GM06990 (cell line): ENCODE results near the gene TPP2.

Experiments
- DNase-seq: peaks from one replicate; pipeline ENCODE4 v3.0.0-alpha.2; 2011; ENCODE audit not compliant: insufficient read length; ENCODE audit errors: extremely low read depth
- H3K27me3 ChIP-seq: replicated peaks from 2 replicates; pipeline ENCODE4 v1.6.0; 2011; ENCODE audit warnings: low read length; ENCODE audit not compliant: control insufficient read depth, insufficient read depth
- H3K36me3 ChIP-seq: 2 replicates; pipeline ENCODE4 v1.5.1; 2011; ENCODE audit warnings: low read length; ENCODE audit not compliant: control insufficient read depth, insufficient read depth
- H3K4me3 ChIP-seq: replicated peaks from 2 replicates; pipeline ENCODE4 v1.5.1; 2011; ENCODE audit warnings: low read depth, mild to moderate bottlenecking, control low read depth, low read length
- TF ChIP-seq, protein P1 (sequence below): IDR thresholded peaks from 2 replicates; pipeline ENCODE4 v1.5.1; 2011; ENCODE audit warnings: low read length, control low read depth, mild to moderate bottlenecking, inconsistent platforms; ENCODE audit not compliant: insufficient read depth, poor library complexity, severe bottlenecking

TPP2 gene

GRCh38 chr13:102670130-102670529 is 73.3 kb downstream of the TPP2 start:
- Histone ChIP-seq H3K36me3 (peaks cover 23% of the 10 kb centered on the region), H3K27me3 (no peaks in the 10 kb centered on the region), H3K4me3 (no peak overlapping the region)
- no peak for DNase-seq
- TF ChIP-seq, protein P1, sequence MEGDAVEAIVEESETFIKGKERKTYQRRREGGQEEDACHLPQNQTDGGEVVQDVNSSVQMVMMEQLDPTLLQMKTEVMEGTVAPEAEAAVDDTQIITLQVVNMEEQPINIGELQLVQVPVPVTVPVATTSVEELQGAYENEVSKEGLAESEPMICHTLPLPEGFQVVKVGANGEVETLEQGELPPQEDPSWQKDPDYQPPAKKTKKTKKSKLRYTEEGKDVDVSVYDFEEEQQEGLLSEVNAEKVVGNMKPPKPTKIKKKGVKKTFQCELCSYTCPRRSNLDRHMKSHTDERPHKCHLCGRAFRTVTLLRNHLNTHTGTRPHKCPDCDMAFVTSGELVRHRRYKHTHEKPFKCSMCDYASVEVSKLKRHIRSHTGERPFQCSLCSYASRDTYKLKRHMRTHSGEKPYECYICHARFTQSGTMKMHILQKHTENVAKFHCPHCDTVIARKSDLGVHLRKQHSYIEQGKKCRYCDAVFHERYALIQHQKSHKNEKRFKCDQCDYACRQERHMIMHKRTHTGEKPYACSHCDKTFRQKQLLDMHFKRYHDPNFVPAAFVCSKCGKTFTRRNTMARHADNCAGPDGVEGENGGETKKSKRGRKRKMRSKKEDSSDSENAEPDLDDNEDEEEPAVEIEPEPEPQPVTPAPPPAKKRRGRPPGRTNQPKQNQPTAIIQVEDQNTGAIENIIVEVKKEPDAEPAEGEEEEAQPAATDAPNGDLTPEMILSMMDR = no peak

DNA sequence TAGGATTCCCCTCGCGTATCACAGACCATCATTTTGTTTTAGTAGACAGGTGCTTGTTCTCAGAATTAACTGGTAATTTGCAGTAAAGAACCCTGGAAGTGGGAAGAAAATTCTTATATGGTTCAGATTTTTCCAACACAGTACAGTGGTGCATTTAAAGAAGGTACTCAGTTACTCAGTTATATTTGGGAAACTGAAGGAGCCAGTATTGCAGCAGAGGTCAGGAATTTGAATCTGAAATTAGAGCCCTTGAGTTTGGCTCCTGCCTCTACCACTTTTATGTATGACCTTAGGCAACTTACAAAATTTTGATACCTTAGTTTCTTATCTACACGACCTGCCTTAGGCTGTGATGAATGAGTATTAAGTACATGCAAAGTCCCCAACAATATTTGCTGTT is 78.3 kb downstream of the TPP2 start:
- Histone ChIP-seq H3K27me3 (no peaks in the 10 kb centered on the region), H3K36me3 (peaks cover 4% of the 10 kb centered on the region), H3K4me3 (no peak overlapping the region)
- DNase-seq = no peak
- TF ChIP-seq, protein P1 = no peak

GRCh38 chr13:102677122-102677521 is 80.3 kb downstream of the TPP2 start:
- Histone ChIP-seq H3K4me3 (no peak overlapping the region), H3K27me3 (no peaks in the 10 kb centered on the region), H3K36me3 (peaks cover 4% of the 10 kb centered on the region)
- DNase-seq = no peak
- TF ChIP-seq, protein P1 = no peak

DNA sequence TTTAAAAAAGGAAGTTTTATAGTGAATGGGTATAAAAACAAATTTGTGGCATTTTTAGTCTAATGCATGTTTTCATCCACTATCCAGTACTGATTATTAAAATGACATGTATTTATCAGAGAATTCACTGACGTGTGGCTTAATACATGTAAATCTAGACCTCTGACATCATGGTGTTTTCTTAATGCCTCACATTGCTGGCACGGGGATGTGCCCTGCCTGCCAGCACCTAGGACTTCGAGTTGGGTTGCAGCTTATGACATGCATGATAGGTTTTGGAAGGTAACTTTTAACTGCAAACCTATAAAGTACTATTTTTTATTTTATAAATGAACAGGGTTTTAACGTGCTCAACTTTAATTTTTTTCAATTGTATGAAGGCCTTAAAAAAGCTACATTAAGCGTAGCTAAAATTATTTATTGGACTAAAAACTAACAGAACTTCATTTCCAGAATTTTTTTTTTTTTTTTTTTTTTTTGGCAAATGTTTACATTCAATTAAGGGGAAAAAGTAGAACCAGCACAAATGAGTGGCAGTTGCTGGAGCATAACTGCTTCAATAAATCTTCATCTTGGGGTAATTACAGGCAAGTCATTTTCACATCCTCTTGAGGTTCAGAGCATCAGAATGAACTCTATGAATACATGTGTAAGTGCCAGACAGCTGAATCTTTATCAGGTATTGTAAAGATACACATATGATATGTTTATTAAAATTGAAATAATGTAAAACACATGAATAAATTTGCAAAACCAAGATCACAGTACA is 81.7 kb downstream of the TPP2 start:
- Histone ChIP-seq H3K27me3 (no peaks in the 10 kb centered on the region), H3K36me3 (no peaks in the 10 kb centered on the region; the same call in 1 of the 2 replicates), H3K4me3 (no peak overlapping the region)
- TF ChIP-seq, protein P1 = no peak
- no peak for DNase-seq

DNA sequence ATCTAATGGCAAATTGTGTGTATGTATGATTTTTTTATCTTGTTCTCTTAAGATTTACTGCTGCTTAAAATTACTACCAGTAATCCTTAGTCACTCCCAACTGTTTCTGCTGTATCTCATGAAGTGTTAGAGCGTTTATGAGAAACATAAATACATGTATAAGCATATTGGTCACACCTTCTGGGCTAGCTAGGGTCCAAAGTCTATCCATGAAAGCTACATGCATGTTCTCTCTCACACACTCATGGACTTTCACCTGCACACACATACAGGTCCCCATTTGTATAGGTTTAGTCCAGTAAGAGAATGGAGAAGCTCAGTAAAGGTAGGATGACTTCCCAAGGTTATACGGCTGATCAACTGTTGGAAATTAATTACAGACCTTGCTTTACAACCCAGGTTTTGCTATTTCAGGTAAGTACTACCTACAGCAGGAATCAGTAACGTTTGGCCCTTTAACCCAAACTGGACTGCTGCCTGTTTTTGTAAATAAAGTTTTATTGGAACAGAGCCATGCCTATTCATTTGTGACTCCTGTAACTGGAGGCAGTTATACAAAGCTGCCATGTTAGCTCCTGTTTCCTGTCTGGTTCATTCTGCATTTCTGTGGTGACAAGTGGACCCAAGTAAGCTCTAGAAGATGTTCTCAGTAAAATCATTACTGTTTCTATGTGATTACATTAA is 82.8 kb downstream of the TPP2 start:
- TF ChIP-seq, protein P1 = no peak
- no peak for DNase-seq
- Histone ChIP-seq H3K27me3 (no peaks in the 10 kb centered on the region), H3K36me3 (no peaks in the 10 kb centered on the region; the same call in 1 of the 2 replicates), H3K4me3 (no peak overlapping the region)
